Neural cell (in vitro differentiated cells): ENCODE measurements around the gene FPGS. TPM values are rescaled to one million over a fixed set of nuclear protein-coding genes. Genes with fewer than 3 reads are reported as not detected.

Experiments
- H2AFZ ChIP-seq: fragments of 200-600, 300-800 bp; sonication (generic), shearing (Covaris generic); 2 replicates; pipeline ENCODE4 v1.6.0; 2014; ENCODE audit warnings: low read depth, mild to moderate bottlenecking, antibody characterized with exemption, low read length, moderate library complexity
- H3F3A ChIP-seq: fragments of 200-600 bp; shearing (Covaris generic); 2 replicates; pipeline ENCODE4 v1.6.1; 2016; ENCODE audit warnings: mild to moderate bottlenecking, moderate library complexity, mixed read lengths, antibody characterized with exemption, low read length; ENCODE audit not compliant: insufficient read depth, poor library complexity, severe bottlenecking
- H3K27ac ChIP-seq: fragments of 200-600, 300-800 bp; sonication (generic), shearing (Covaris generic); 2 replicates; pipeline ENCODE4 v1.5.1; 2014; ENCODE audit warnings: mild to moderate bottlenecking, low read length, moderate library complexity
- H3K27me3 ChIP-seq: fragments of 300-800, 200-600 bp; sonication (generic), shearing (Covaris generic); 2 replicates; pipeline ENCODE4 v1.6.0; 2014; ENCODE audit warnings: mild to moderate bottlenecking, low read depth, low read length, moderate library complexity; ENCODE audit not compliant: insufficient read depth
- H3K36me3 ChIP-seq: fragments of 300-800, 200-600 bp; sonication (generic), shearing (Covaris generic); 2 replicates; pipeline ENCODE4 v1.5.1; 2014; ENCODE audit warnings: mild to moderate bottlenecking, antibody characterized with exemption, low read length, moderate library complexity; ENCODE audit not compliant: insufficient read depth
- H3K4me2 ChIP-seq: fragments of 300-800, 200-600 bp; sonication (generic), shearing (Covaris generic); 2 replicates; pipeline ENCODE4 v1.6.0; 2014; ENCODE audit warnings: mild to moderate bottlenecking, low read length
- H3K4me3 ChIP-seq: fragments of 300-800, 200-600 bp; sonication (generic), shearing (Covaris generic); 2 replicates; pipeline ENCODE4 v1.5.1; 2014; ENCODE audit warnings: mild to moderate bottlenecking, low read length, moderate library complexity
- H3K79me2 ChIP-seq: fragments of 200-600 bp; shearing (Covaris generic); replicated peaks from 2 replicates; pipeline ENCODE4 v1.6.0; 2014; ENCODE audit warnings: mild to moderate bottlenecking, low read length, moderate library complexity; ENCODE audit not compliant: insufficient read depth
- H3K9ac ChIP-seq: fragments of 300-800, 200-600 bp; sonication (generic), shearing (Covaris generic); 2 replicates; pipeline ENCODE4 v1.6.1; 2016; ENCODE audit warnings: mild to moderate bottlenecking, low read length, mixed read lengths
- H3K9me2 ChIP-seq: fragments of 200-600 bp; shearing (Covaris generic); 2 replicates; pipeline ENCODE4 v1.6.1; 2016; ENCODE audit warnings: mild to moderate bottlenecking, low read length, mixed read lengths; ENCODE audit not compliant: insufficient read depth
- H3K9me3 ChIP-seq: fragments of 200-600, 300-800 bp; sonication (generic), shearing (Covaris generic); 2 replicates; pipeline ENCODE4 v1.6.1; 2016; ENCODE audit warnings: mild to moderate bottlenecking, mixed run types, low read length, moderate library complexity, mixed read lengths
- H4K20me1 ChIP-seq: fragments of 200-600 bp; shearing (Covaris generic); 2 replicates; pipeline ENCODE4 v1.6.1; 2016; ENCODE audit warnings: mild to moderate bottlenecking, mixed run types; ENCODE audit not compliant: insufficient read depth
- EP300 ChIP-seq: fragments of 450-650 bp; conservative IDR thresholded peaks from 2 replicates; pipeline ENCODE4 v1.6.1; 2014; ENCODE audit warnings: antibody characterized with exemption, mild to moderate bottlenecking, moderate library complexity; ENCODE audit not compliant: poor library complexity, severe bottlenecking
- EZH2 ChIP-seq: fragments of 200-600, 300-800 bp; shearing (Covaris generic), sonication (generic); IDR thresholded peaks from 2 replicates; pipeline ENCODE4 v1.6.1; 2014; ENCODE audit warnings: antibody characterized with exemption, low read length, borderline replicate concordance, mild to moderate bottlenecking; ENCODE audit not compliant: insufficient read depth, poor library complexity, severe bottlenecking
- MXI1 ChIP-seq: fragments of 450-650 bp; conservative IDR thresholded peaks from 2 replicates; pipeline ENCODE4 v1.6.1; 2014; ENCODE audit warnings: antibody characterized with exemption, mild to moderate bottlenecking; ENCODE audit not compliant: poor library complexity, severe bottlenecking
- POLR2AphosphoS5 ChIP-seq: IDR thresholded peaks from 2 replicates; pipeline ENCODE4 v1.6.1; 2012
- RAD21 ChIP-seq: fragments of 450-650 bp; conservative IDR thresholded peaks from 2 replicates; pipeline ENCODE4 v1.6.1; 2014; ENCODE audit warnings: antibody characterized with exemption, mild to moderate bottlenecking, moderate library complexity
- SMC3 ChIP-seq: fragments of 450-650 bp; conservative IDR thresholded peaks from 2 replicates; pipeline ENCODE4 v1.6.1; 2014; ENCODE audit warnings: antibody characterized with exemption, mild to moderate bottlenecking, moderate library complexity; ENCODE audit not compliant: poor library complexity
- TAF1 ChIP-seq: IDR thresholded peaks from 2 replicates; pipeline ENCODE4 v1.6.1; 2012; ENCODE audit warnings: low read depth
- polyA plus RNA-seq: library from polyadenylated mRNA; depleted of rRNA; stranded (reverse); fragments of >200 nt; gene quantifications from 2 replicates; pipeline ENCODE4 v1.2.3, GENCODE V29; 2014
- TF ChIP-seq, protein P1 (sequence below): IDR thresholded peaks from 2 replicates; pipeline ENCODE4 v1.6.1; 2012; ENCODE audit warnings: borderline replicate concordance

FPGS gene
- polyA plus RNA-seq, 1 donor from 2014 or later, result 38.4 TPM

DNA sequence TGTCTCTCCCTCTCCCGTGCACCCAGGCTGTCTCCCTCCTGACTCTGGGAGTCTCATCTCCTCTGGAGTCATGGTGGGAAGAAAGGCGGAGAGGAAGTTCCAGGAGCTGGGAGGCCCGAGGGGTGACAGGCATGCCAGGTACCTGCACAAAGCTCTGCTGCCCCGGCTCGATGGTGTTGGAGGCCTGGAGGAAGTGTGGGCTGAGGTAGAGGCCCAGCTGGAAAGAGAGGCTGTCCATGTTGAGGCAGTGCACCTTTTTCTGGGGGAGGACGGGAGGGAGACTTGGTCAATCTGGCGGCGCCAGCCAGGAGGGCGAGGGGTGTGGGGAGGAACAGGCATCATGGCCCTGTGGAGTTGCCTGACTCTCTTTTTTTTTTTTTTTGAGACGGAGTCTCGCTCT lies 15.9 kb downstream of the FPGS start:
- TF ChIP-seq EP300 (no peak), POLR2AphosphoS5 (no peak), TAF1 (no peak), RAD21 (no peak)
- TF ChIP-seq, protein P1, sequence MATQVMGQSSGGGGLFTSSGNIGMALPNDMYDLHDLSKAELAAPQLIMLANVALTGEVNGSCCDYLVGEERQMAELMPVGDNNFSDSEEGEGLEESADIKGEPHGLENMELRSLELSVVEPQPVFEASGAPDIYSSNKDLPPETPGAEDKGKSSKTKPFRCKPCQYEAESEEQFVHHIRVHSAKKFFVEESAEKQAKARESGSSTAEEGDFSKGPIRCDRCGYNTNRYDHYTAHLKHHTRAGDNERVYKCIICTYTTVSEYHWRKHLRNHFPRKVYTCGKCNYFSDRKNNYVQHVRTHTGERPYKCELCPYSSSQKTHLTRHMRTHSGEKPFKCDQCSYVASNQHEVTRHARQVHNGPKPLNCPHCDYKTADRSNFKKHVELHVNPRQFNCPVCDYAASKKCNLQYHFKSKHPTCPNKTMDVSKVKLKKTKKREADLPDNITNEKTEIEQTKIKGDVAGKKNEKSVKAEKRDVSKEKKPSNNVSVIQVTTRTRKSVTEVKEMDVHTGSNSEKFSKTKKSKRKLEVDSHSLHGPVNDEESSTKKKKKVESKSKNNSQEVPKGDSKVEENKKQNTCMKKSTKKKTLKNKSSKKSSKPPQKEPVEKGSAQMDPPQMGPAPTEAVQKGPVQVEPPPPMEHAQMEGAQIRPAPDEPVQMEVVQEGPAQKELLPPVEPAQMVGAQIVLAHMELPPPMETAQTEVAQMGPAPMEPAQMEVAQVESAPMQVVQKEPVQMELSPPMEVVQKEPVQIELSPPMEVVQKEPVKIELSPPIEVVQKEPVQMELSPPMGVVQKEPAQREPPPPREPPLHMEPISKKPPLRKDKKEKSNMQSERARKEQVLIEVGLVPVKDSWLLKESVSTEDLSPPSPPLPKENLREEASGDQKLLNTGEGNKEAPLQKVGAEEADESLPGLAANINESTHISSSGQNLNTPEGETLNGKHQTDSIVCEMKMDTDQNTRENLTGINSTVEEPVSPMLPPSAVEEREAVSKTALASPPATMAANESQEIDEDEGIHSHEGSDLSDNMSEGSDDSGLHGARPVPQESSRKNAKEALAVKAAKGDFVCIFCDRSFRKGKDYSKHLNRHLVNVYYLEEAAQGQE, result no peak
- H3K27ac ChIP-seq, result no peak overlapping the region
- H3K79me2 ChIP-seq, result no peaks in the 10 kb centered on the region
- H3K27me3 ChIP-seq, result no peaks in the 10 kb centered on the region
- H3K9me3 ChIP-seq, result no peaks in the 10 kb centered on the region
- H3K4me2 ChIP-seq, result no peak overlapping the region
- H3F3A ChIP-seq, result no peaks in the 10 kb centered on the region
- no peaks in the 10 kb centered on the region for H3K36me3 ChIP-seq
- no peaks in the 10 kb centered on the region for H4K20me1 ChIP-seq
- no peak overlapping the region for H2AFZ ChIP-seq
- H3K9ac ChIP-seq, result no peak overlapping the region
- no peak overlapping the region for H3K4me3 ChIP-seq
- H3K9me2 ChIP-seq, result no peaks in the 10 kb centered on the region

DNA sequence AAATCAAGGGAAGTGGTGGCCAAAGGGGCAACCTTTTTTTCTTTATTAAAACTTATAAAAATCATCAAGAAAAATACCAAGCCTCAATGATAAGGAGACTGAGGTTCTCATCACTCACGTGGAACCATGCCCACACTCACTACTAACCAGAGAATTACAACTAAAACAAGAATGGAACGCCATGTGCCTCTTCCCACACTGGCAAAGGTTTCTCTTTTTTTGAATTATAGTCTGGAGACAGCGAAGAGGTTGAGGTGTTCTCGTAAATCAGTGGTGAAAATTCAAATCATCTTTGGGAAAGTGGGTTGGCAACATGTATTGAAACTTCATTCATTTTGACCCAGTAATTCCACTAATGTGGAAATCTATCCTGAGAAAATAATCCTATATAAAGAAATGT lies 19.4 kb downstream of the FPGS start:
- Histone ChIP-seq H3K79me2 (no peaks in the 10 kb centered on the region), H3F3A (no peaks in the 10 kb centered on the region), H3K9me2 (no peaks in the 10 kb centered on the region), H3K27me3 (peaks cover 9% of the 10 kb centered on the region), H3K4me3 (no peak overlapping the region), H4K20me1 (no peaks in the 10 kb centered on the region), H3K9ac (no peak overlapping the region), H3K27ac (no peak overlapping the region), H2AFZ (no peak overlapping the region), H3K36me3 (no peaks in the 10 kb centered on the region), H3K4me2 (no peak overlapping the region), H3K9me3 (no peaks in the 10 kb centered on the region)
- TF ChIP-seq TAF1 (no peak), EP300 (no peak), RAD21 (no peak), EZH2 (no peak), MXI1 (no peak), SMC3 (no peak)
- TF ChIP-seq, protein P1, result no peak
